ENCODE data around the gene REXO4.

REXO4 gene

GRCh38 chr9:133449760-133450159 lies 31.9 kb upstream of the REXO4 start:
- DNase-seq = no peak

- DNase-seq = no peak
These were observed 30.7 kb upstream of the REXO4 start for GRCh38 chr9:133448487-133448972.

DNA sequence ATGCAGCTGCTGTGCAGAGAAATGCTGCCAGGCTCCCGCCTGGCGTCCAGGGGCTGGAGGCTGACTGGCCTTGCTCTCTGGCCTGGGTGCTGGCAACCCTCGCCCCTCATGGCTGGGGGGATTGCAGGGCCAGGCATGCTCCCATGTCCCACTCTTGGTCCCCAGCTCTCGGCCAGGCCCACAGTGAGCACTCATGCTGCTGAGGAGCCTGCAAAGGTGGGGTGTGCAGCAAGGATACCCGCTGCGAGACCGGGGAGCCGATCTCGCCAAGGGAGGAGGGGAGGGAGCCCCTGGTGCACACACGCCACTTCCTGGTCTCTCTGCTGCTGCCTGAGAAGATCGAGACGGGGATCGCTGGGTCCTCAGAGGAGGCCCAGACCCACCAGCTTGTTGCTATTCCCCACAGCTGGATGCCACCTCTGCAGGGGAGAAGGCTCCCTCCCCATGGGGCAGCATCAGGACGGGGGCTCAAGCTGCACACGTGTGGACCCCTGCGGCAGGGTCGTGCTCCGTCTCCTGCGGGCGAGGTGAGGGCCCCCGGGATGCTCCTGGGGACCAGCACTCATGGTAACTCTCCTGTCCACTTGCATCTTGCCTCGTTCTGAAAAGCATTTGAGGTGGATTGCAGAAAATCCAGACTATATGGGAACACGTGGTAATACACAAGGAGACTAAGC lies 27.6 kb upstream of the REXO4 start:
- DNase-seq = no peak

DNA sequence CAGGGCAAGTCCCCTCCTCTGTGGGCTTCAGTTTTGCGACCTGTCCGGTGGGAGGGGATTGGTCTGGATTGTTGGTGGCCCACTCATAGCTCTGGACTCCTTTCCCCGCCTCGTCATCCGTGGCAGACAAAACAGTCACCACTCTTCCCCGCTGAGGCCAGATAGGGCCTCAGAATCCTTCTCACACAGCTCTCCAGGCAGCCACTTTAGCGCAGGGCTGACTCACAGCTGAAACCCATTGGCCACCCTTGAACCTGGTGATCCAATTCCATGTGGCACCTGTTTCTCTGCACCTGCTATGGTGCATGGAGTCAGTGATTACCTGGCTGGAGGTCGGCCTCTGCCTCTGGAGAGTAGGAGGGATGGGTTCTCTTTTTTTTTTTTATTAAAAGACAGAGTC lies 26.2 kb upstream of the REXO4 start:
- DNase-seq = no peak

DNA sequence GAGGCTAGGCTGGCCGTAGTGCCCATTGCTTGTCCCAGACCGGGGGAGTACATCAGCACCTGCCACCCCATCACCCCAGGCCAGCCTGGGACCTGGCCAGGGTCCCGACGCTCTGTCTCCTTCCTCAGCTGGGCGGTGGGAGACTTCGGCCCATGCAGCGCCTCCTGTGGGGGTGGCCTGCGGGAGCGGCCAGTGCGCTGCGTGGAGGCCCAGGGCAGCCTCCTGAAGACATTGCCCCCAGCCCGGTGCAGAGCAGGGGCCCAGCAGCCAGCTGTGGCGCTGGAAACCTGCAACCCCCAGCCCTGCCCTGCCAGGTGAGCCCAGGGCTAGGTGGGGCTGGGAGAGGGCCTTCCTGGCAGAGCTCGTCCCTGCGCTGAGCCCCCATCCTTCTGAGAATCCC lies 25.4 kb upstream of the REXO4 start:
- no peak for DNase-seq

- DNase-seq = no peak
These were observed 23.8 kb upstream of the REXO4 start for GRCh38 chr9:133441571-133441970.

DNA sequence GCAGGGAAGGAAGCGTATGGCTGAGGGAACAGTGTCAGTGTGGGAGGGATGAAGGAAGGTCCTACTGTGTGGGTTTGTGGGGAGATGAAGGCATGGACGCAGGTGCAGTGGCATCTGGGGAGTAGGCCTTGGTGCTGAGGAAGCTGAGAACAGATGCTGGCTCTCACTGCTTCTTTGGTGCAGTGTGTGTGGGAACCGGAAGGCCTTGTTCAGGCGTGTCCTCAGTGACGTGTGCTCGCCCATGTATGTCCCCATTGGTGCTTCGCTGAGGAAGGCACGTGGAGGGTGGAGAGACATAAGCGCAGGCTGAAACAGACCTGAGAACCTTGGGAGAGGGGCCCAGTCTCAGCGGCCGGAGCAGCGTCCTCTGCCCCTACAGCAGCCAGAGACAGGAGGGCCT lies 23.1 kb upstream of the REXO4 start:
- DNase-seq = peak in 1 of 2 donors; percentile 72

DNA sequence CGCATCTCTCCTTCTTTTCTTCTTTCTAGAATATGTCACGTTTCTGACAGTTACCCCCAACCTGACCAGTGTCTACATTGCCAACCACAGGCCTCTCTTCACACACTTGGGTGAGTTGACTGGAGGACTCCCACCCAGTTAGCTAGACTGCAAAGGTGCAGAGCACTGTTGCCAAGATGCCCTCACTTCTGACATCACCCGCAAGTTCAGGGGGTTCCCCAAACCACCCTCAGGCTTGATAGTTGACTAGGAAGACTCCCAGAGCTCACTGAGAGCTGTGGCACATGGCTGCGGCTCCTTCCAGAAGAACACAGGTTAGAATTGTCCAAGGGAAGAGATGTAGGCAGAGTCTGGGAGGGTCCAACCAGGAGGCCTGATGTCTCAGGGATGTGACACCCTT lies 21.5 kb upstream of the REXO4 start:
- DNase-seq = no peak

- no peak for DNase-seq
These were observed 20.1 kb upstream of the REXO4 start for GRCh38 chr9:133437753-133438531.

- DNase-seq = no peak
These were observed 18.9 kb upstream of the REXO4 start for GRCh38 chr9:133436681-133437080.

DNA sequence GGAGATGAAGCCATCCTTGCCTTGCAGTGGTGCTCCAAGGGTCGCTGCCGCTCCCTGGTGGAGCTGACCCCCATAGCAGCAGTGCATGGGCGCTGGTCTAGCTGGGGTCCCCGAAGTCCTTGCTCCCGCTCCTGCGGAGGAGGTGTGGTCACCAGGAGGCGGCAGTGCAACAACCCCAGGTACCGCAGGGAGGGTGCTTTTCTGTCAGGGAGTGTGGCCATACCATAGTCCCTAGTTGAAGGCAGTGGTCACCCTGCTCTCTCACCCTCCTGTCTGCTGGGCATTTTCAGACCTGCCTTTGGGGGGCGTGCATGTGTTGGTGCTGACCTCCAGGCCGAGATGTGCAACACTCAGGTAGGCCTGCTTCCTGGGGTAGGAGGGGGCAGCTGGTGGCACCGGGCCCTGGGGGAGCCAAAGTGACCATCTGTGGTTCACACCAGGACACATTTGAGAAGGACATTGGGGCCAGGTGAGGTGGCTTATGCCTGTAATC lies 15.6 kb upstream of the REXO4 start:
- no peak for DNase-seq

DNA sequence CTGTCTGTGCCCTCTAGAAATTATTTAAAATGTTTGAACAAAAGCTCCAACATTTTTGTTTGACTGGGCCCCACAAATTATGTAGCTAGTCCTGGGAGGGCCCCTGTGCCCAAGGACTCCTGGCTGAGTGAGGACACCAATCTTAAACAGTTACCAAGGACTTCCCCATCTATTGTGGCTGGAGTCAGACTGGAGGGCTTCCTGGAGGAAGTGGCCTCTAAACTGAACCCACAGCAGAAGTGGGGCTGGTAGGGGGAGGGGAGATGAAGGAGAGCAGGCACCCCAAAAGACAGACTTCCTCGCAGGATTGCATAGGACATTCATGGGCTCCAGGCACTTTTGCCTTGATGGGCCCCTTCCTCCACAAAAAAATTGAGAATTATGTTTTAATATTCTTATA lies 12.4 kb upstream of the REXO4 start:
- no peak for DNase-seq

- DNase-seq = peak in 1 of 2 donors; percentile 9
These were observed 11.9 kb upstream of the REXO4 start for GRCh38 chr9:133429641-133430161.

- no peak for DNase-seq
These were observed 11.4 kb upstream of the REXO4 start for GRCh38 chr9:133429214-133429613.

GRCh38 chr9:133428617-133429101 lies 10.8 kb upstream of the REXO4 start:
- DNase-seq = no peak

DNA sequence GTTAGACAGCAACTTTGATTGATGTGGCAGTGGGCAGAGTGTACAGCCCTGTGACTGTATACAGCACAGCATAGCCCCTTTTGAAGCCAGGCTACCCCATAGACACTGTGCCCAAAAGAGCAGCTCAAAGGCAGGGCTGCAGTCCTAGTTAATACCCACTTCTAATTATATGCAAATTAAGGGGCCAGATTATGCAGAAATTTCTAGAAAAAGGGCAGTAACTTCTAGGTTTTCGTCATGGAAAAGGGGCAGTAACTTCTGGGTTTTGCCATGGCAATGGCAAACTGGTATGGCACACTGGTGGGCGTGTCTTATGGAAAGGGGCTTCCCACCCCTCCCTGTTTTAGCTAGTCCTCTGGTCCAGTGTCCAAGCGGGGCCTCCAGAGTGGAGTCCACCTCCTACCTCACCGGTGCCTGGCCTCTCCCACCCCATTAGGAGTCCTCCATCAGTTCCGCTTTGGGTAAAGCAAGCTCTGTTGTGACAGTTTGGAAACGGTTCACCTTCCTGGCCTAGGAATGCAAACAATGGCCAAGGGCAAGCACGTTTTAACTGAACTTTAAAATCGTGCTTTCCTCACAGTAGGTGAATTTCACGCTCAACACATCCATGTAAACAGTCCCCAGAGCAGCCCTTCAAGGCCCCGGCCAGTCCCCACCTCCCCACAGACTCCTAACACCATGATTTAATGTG lies 10.0 kb upstream of the REXO4 start:
- no peak for DNase-seq

DNA sequence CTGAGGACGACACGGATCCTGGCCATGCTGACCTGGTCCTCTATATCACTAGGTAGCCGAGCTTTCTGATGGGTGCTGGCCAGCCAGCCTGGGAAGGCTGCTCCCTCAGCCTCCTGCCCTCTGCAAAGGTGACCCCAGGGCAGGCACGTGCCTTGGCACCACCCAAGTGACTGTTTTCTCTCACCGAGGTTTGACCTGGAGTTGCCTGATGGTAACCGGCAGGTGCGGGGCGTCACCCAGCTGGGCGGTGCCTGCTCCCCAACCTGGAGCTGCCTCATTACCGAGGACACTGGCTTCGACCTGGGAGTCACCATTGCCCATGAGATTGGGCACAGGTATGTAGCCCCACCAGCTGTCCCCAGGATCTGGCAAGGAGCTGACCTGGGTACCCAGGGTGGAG lies 8.2 kb upstream of the REXO4 start:
- DNase-seq = no peak

- no peak for DNase-seq
These were observed 7.3 kb upstream of the REXO4 start for GRCh38 chr9:133425049-133425632.

DNA sequence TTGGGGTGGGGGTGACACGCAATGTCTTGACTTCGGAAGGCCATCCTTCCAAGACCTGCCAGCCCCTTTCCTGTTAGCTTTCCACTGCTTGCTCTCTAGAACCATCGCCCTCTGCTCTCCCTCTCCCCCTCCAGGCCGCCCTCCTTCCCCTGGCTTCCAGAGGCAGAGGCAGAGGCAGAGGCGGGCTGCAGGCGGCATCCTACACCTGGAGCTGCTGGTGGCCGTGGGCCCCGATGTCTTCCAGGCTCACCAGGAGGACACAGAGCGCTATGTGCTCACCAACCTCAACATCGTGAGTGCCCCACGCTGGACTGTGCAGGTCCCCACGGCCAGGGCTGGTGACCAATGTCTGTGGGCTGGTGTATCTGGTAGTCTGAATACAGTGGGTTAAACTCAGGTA lies 6.4 kb upstream of the REXO4 start:
- no peak for DNase-seq

DNA sequence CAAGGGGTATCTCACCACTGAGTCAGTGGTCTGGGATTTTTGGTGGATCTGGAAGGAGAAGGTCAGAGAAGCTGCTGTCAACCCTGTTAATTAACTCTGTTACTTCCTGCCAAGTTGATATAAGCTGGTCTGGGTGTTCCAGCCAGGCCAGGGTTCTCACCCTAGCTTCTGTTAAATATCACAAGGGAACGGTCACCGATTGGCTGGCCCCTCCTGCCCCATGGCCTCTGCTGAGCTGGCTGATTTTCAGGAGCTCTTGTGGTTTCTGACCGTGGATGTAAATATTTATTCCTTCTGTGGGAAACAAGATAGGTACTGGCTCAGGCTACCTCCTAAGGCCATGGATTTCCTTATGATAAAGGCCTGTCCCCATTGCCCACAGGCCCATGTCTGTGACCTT lies 5.4 kb upstream of the REXO4 start:
- no peak for DNase-seq

DNA sequence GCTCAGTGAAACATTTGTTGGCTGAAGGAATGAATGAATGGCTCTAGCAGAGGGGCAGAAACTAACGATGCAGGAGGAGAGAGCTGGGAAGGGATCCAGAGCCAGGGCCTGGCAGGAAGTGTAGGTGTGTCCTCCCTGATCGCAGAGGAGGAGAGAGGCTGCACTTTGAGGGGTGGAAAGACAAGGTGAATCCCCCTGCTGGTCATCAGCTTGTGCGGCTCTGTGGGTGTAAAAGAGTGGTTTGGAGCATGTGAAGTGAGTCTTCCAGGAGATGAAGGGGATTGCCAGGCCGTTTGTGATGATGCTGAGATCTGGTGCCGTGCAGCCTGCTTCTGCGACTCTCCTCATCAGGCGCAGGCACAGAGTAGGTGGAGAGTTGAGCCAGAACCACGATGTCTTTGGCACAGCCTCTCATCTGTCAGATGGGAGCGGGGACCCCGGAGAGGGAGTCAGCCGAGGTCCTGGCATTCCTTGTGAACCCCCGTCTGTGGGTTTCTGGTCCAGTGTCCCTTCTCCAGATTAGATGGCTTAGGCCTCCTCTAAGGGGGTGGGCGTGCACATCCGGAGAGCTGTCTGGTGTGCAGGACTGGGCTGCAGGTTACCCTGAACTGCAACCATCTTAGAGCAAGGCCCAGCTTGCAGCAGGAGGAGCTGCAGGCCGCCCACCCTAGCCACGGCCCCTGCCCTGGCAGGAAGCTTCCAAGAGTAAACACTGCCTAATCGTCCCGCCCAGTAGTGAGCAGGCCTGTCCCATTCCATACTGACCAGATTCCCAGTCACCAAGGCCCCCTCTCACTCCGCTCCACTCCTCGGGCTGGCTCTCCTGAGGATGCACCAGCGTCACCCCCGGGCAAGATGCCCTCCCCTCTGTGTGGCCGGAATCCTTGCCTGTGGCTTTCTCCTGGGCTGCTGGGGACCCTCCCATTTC lies 4.1 kb upstream of the REXO4 start, which contains the start of gene ADAMTS13:
Gene ADAMTS13 (plus strand): TSS at position 753 of the 928 bp plus-strand sequence. CDS start 77 bp downstream, at position 830.
- DNase-seq = peak in 1 of 2 donors; percentile 16

Measured in CD4-positive, alpha-beta T cell treated with Interleukin-1 beta for 1 hour (primary cell).